CD4-positive, alpha-beta T cell treated with Interleukin-4 for 4 hours (primary cell): ENCODE measurements around the gene RAPGEF3.
A peak's percentile ranks its signal among the peaks of the same experiment; 100 is the strongest.

Source experiments
- DNase-seq: peaks from one replicate; pipeline ENCODE4 v3.0.0-alpha.2; 2020

Gene RAPGEF3

GRCh38 chr12:47790676-47791350 is 32.1 kb upstream of the RAPGEF3 start:
- DNase-seq, result no peak

GRCh38 chr12:47789712-47790489 is 31.2 kb upstream of the RAPGEF3 start:
- no peak for DNase-seq

GRCh38 chr12:47789141-47789540 is 30.5 kb upstream of the RAPGEF3 start:
- no peak for DNase-seq

- DNase-seq, result no peak
Measured at GRCh38 chr12:47787596-47788319, 29.1 kb upstream of the RAPGEF3 start.

GRCh38 chr12:47786662-47787280 is 28.1 kb upstream of the RAPGEF3 start:
- no peak for DNase-seq

- DNase-seq, result no peak
Measured at GRCh38 chr12:47785887-47786661, 27.4 kb upstream of the RAPGEF3 start.

GRCh38 chr12:47785036-47785886 is 26.6 kb upstream of the RAPGEF3 start:
- no peak for DNase-seq

GRCh38 chr12:47783821-47784819 is 25.4 kb upstream of the RAPGEF3 start:
- DNase-seq, result no peak

- DNase-seq, result no peak
Measured at GRCh38 chr12:47783024-47783755, 24.5 kb upstream of the RAPGEF3 start.

GRCh38 chr12:47782372-47782770 is 23.7 kb upstream of the RAPGEF3 start:
- no peak for DNase-seq

- no peak for DNase-seq
Measured at GRCh38 chr12:47781479-47782371, 23.0 kb upstream of the RAPGEF3 start.

- DNase-seq, result no peak
Measured at GRCh38 chr12:47779943-47780504, 21.3 kb upstream of the RAPGEF3 start.

GRCh38 chr12:47779301-47779942 is 20.7 kb upstream of the RAPGEF3 start:
- DNase-seq, result peak; percentile 90

GRCh38 chr12:47778881-47779280 is 20.2 kb upstream of the RAPGEF3 start:
- no peak for DNase-seq

GRCh38 chr12:47777741-47778558 is 19.3 kb upstream of the RAPGEF3 start:
- DNase-seq, result no peak

GRCh38 chr12:47777151-47777550 is 18.5 kb upstream of the RAPGEF3 start:
- DNase-seq, result no peak
